HCT116 (cell line): ENCODE measurements around the gene DBNDD2. TPM values are rescaled to one million over a fixed set of nuclear protein-coding genes. Genes with fewer than 3 reads are reported as not detected.

Experiments used
- ATAC-seq: fragments of 200-7000 bp; cut with Tn5 transposase; 2 replicates; pipeline ENCODE4 v1.9.1; 2020; ENCODE audit warnings: mild to moderate bottlenecking, moderate library complexity
- BruUV-seq: library from RNA; stranded (reverse); fragments of 400-500 nt; replicated peaks from 2 replicates; lab custom pipeline; 2021; lab: Mats Ljungman, UMichigan
- CTCF ChIA-PET: fragments of 300-600 bp; sonication (Branson Sonifier 250); formaldehyde crosslinking; loops from one replicate; lab custom pipeline; 2021; ENCODE audit warnings: antibody characterized with exemption; lab: Charles Lee
- POLR2A ChIA-PET: fragments of 300-600, 350-600 bp; sonication (Branson Sonifier 250); formaldehyde crosslinking; loops from one replicate; lab custom pipeline; 2021; ENCODE audit warnings: antibody characterized with exemption; lab: Charles Lee
- RAD21 ChIA-PET, 2 experiments: fragments of 300-600 bp; sonication (Branson Sonifier 250); formaldehyde crosslinking; loops; one replicate each; lab custom pipeline; 2023; ENCODE audit warnings: low total read pairs in 2 of 2; ENCODE audit not compliant: uncharacterized antibody in 2 of 2, unreplicated experiment in 2 of 2, low non-redundant PET in 1 of 2; lab: Charles Lee
- DNase-seq: peaks from one replicate; pipeline ENCODE4 v3.0.0-alpha.2; 2010; ENCODE audit warnings: low read depth, low spot score
- H2AFZ ChIP-seq: fragments of 200-600 bp; shearing (Covaris generic), sonication (generic); 2 replicates; pipeline ENCODE4 v1.6.1; 2017; ENCODE audit warnings: low read depth, mixed run types, mixed read lengths, antibody characterized with exemption, low read length; ENCODE audit not compliant: poor library complexity, severe bottlenecking
- H3K27ac ChIP-seq: 2 replicates; pipeline ENCODE4 v1.5.1; 2012; ENCODE audit warnings: low read depth, low read length
- H3K27me3 ChIP-seq: fragments of 200-600 bp; sonication (generic); 2 replicates; pipeline ENCODE4 v1.6.1; 2016; ENCODE audit warnings: mixed run types, low read length, mixed read lengths; ENCODE audit not compliant: insufficient read depth
- H3K36me3 ChIP-seq, 2 experiments: fragments of 200-500 bp in 1 of 2; fragments of 200-600 bp in 1 of 2; sonication (Bioruptor generic) in 1 of 2; sonication (generic) in 1 of 2; 2 replicates each; pipeline versions ENCODE4 v1.5.1 to v1.6.1; 2014 to 2016; ENCODE audit warnings: low read length in 2 of 2, inconsistent platforms in 1 of 2, mixed read lengths in 1 of 2, mixed run types in 1 of 2; ENCODE audit not compliant: insufficient read depth in 2 of 2, control insufficient read depth in 1 of 2
- H3K4me1 ChIP-seq, 2 experiments: fragments of 200-600 bp in 1 of 2; sonication (generic) in 1 of 2; 2 replicates each; pipeline versions ENCODE4 v1.5.1 to v1.6.1; 2012 to 2017; ENCODE audit warnings: low read length in 2 of 2, inconsistent platforms in 1 of 2, mild to moderate bottlenecking in 1 of 2, mixed read lengths in 1 of 2, mixed run types in 1 of 2, moderate library complexity in 1 of 2; ENCODE audit not compliant: insufficient read depth in 2 of 2, control insufficient read depth in 1 of 2
- H3K4me2 ChIP-seq: fragments of 200-600 bp; sonication (generic); 2 replicates; pipeline ENCODE4 v1.6.1; 2017; ENCODE audit warnings: mixed run types, low read length, mixed read lengths
- H3K4me3 ChIP-seq, 2 experiments: fragments of 200-600 bp in 1 of 2; sonication (generic) in 1 of 2; replicated peaks in 1 of 2; 2 replicates each; pipeline ENCODE4 v1.5.1; 2011 to 2016; ENCODE audit warnings: low read length in 2 of 2, control low read depth in 1 of 2, low read depth in 1 of 2, mild to moderate bottlenecking in 1 of 2, mixed read lengths in 1 of 2, mixed run types in 1 of 2
- H3K79me2 ChIP-seq: fragments of 200-600 bp; sonication (generic); 2 replicates; pipeline ENCODE4 v1.6.1; 2017; ENCODE audit warnings: mild to moderate bottlenecking, mixed run types, low read length, moderate library complexity, mixed read lengths; ENCODE audit not compliant: insufficient read depth
- H3K9ac ChIP-seq: fragments of 200-600 bp; sonication (generic); 2 replicates; pipeline ENCODE4 v1.6.1; 2016; ENCODE audit warnings: low read length, mixed read lengths
- H3K9me2 ChIP-seq: fragments of 200-600 bp; sonication (generic), shearing (Covaris generic); 2 replicates; pipeline ENCODE4 v1.6.1; 2017; ENCODE audit warnings: mixed run types, mild to moderate bottlenecking, moderate library complexity; ENCODE audit not compliant: insufficient read depth
- H3K9me3 ChIP-seq, 2 experiments: fragments of 200-500 bp in 1 of 2; fragments of 200-600 bp in 1 of 2; sonication (Bioruptor generic) in 1 of 2; sonication (generic) in 1 of 2; 2 replicates each; pipeline ENCODE4 v1.6.1; 2014 to 2017; ENCODE audit warnings: low read length in 2 of 2, mixed read lengths in 2 of 2, inconsistent platforms in 1 of 2, low read depth in 1 of 2, mild to moderate bottlenecking in 1 of 2, mixed run types in 1 of 2, moderate library complexity in 1 of 2; ENCODE audit not compliant: control insufficient read depth in 1 of 2, insufficient read depth in 1 of 2
- H4K20me1 ChIP-seq: fragments of 200-600 bp; sonication (generic), shearing (Covaris generic); 2 replicates; pipeline ENCODE4 v1.6.1; 2017; ENCODE audit warnings: mixed run types, mild to moderate bottlenecking, moderate library complexity; ENCODE audit not compliant: insufficient read depth
- EGR1 ChIP-seq: IDR thresholded peaks from 2 replicates; pipeline ENCODE4 v1.6.1; 2012; ENCODE audit warnings: low read depth
- EZH2 ChIP-seq: fragments of 200-600 bp; sonication (generic); IDR thresholded peaks from 2 replicates; pipeline ENCODE4 v1.6.1; 2017; ENCODE audit warnings: antibody characterized with exemption, mixed run types
- EZH2phosphoT487 ChIP-seq: fragments of 200-600 bp; IDR thresholded peaks from 2 replicates; pipeline ENCODE4 v1.6.1; 2018; ENCODE audit warnings: antibody characterized with exemption, borderline replicate concordance
- POLR2A ChIP-seq: IDR thresholded peaks from 2 replicates; pipeline ENCODE4 v1.7.0; 2011; ENCODE audit warnings: borderline replicate concordance; ENCODE audit not compliant: insufficient read depth, insufficient read length; ENCODE audit errors: extremely low read depth
- REST ChIP-seq: IDR thresholded peaks from 2 replicates; pipeline ENCODE4 v1.6.1; 2012; ENCODE audit warnings: low read depth
- SIN3A ChIP-seq: IDR thresholded peaks from 2 replicates; pipeline ENCODE4 v1.6.1; 2012; ENCODE audit warnings: low read depth
- SP1 ChIP-seq: IDR thresholded peaks from 2 replicates; pipeline ENCODE4 v1.6.1; 2012; ENCODE audit warnings: low read depth
- SRF ChIP-seq: IDR thresholded peaks from 2 replicates; pipeline ENCODE4 v1.6.1; 2012; ENCODE audit warnings: low read depth
- TCF7L2 ChIP-seq: IDR thresholded peaks from 2 replicates; pipeline ENCODE4 v1.7.0; 2011; ENCODE audit warnings: borderline replicate concordance, inconsistent platforms; ENCODE audit not compliant: insufficient read depth, insufficient read length; ENCODE audit errors: extremely low read depth
- intact Hi-C: fragments of 100-400 bp; cut with micrococcal nuclease; formaldehyde crosslinking; loops from 2 replicates; pipeline ENCODE4 v1.10.0; 2022
- total RNA-seq: library from RNA; stranded (reverse); gene quantifications from one replicate; pipeline ENCODE4 v1.2.1, GENCODE V29; 2021; ENCODE audit not compliant: unreplicated experiment
- TF ChIP-seq, protein P1 (sequence below): IDR thresholded peaks from 2 replicates; pipeline ENCODE4 v1.6.1; 2012
- TF ChIP-seq, protein P2 (sequence below), 3 experiments: fragments of 200-600 bp in 1 of 3; sonication (generic) in 1 of 3; IDR thresholded peaks in 2 of 3; conservative IDR thresholded peaks in 1 of 3; 2 replicates each; pipeline ENCODE4 v1.5.1; 2012 to 2017; ENCODE audit warnings: low read depth in 2 of 3, low read length in 2 of 3, antibody characterized with exemption in 1 of 3, borderline replicate concordance in 1 of 3, control low read depth in 1 of 3, mild to moderate bottlenecking in 1 of 3, mixed read lengths in 1 of 3, mixed run types in 1 of 3, moderate library complexity in 1 of 3; ENCODE audit not compliant: insufficient read depth in 1 of 3

Gene DBNDD2
- total RNA-seq, 1 experiment from 2014 or later = 44.2 TPM

DNA sequence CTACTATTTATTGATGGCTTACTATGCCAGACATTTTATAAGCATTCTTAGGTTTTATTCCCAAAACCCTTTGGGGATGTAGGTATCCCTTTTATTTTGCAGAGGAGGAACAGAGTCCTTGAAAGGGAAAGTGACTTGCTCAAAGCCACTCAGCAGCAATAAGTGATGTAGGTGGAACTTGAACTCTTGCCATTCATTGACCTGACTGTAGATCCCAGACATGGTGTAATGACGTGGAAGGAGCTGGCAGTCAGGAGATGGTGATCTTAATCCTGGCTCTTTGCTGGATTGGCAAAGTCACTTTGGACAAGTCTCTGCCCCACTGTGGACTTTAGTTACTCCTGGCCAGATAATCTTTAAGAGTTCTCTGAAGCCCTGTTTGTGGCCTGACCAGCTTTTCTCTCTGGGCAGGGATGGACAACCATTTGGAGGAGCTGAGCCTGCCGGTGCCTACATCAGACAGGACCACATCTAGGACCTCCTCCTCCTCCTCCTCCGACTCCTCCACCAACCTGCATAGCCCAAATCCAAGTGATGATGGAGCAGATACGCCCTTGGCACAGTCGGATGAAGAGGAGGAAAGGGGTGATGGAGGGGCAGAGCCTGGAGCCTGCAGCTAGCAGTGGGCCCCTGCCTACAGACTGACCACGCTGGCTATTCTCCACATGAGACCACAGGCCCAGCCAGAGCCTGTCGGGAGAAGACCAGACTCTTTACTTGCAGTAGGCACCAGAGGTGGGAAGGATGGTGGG lies 1.6 kb downstream of the DBNDD2 start (continued):
- TF ChIP-seq, protein P1, sequence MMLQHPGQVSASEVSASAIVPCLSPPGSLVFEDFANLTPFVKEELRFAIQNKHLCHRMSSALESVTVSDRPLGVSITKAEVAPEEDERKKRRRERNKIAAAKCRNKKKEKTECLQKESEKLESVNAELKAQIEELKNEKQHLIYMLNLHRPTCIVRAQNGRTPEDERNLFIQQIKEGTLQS = no peak
- TF ChIP-seq SRF (no peak), SIN3A (no peak), REST (no peak), TCF7L2 (no peak), EZH2phosphoT487 (no peak)

DNA sequence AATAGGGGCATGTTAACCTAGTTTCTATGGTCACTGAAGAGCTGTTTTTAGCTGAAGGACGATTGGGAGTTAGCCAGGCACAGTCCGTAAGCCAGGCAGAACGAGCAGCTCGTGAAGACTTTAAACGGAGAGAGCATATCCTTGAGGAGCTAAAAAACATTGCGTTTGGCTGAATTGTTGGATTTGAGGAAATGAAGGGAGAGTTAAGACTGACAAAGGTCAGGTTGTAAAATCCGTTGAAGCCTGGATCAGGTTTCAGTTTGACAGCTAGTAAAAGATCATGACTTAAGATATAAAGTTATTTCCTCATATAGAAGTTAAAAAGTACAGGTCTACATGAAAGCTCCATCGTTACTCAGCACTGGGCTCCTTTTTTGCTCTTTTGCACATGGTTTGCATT lies 2.8 kb downstream of the DBNDD2 start:
- ATAC-seq = no peak
- H3K9ac ChIP-seq = no peak overlapping the region
- no peak overlapping the region for H2AFZ ChIP-seq
- no peaks in the 10 kb centered on the region for H4K20me1 ChIP-seq
- RAD21 ChIA-PET = no interaction called here
- CTCF ChIA-PET = interaction anchor here (0.6 to 1.0 kb wide), 2 partner anchors 19 to 26 kb away, joined by 3 to 5 read pairs; no protein-coding TSS in a partner anchor
- BruUV-seq = no TSS peak
- no peak overlapping the region for H3K27ac ChIP-seq
- peaks cover 15% of the 10 kb centered on the region; the same call in 1 of the 2 replicates for H3K79me2 ChIP-seq
- no peak overlapping the region for H3K4me2 ChIP-seq
- TF ChIP-seq POLR2A = no peak
- no peak for TF ChIP-seq TCF7L2
- TF ChIP-seq EZH2 = no peak
- TF ChIP-seq EGR1 = no peak
- no peak for TF ChIP-seq SP1
- TF ChIP-seq, protein P2, sequence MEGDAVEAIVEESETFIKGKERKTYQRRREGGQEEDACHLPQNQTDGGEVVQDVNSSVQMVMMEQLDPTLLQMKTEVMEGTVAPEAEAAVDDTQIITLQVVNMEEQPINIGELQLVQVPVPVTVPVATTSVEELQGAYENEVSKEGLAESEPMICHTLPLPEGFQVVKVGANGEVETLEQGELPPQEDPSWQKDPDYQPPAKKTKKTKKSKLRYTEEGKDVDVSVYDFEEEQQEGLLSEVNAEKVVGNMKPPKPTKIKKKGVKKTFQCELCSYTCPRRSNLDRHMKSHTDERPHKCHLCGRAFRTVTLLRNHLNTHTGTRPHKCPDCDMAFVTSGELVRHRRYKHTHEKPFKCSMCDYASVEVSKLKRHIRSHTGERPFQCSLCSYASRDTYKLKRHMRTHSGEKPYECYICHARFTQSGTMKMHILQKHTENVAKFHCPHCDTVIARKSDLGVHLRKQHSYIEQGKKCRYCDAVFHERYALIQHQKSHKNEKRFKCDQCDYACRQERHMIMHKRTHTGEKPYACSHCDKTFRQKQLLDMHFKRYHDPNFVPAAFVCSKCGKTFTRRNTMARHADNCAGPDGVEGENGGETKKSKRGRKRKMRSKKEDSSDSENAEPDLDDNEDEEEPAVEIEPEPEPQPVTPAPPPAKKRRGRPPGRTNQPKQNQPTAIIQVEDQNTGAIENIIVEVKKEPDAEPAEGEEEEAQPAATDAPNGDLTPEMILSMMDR (IDR thresholded peaks at IDR 0.05 in 2 of 3, conservative IDR thresholded peaks at IDR 0.05 in 1 of 3; ENCODE audit: borderline replicate concordance in 1 of 3, insufficient read depth in 1 of 3, low read depth in 2 of 3, low read length in 2 of 3) = no peak
- TF ChIP-seq, all 23 proteins: peak for 0
- DNase-seq = no peak
- no peaks in the 10 kb centered on the region for H3K9me2 ChIP-seq
- no peaks in the 10 kb centered on the region for H3K27me3 ChIP-seq
- H3K4me3 ChIP-seq = no peak overlapping the region
- H3K9me3 ChIP-seq = no peaks in the 10 kb centered on the region
- H3K36me3 ChIP-seq = peaks cover 8 to 11% of the 10 kb centered on the region in 2 experiments; a peak in 2 of 4 replicates
- peaks cover 2 to 23% of the 10 kb centered on the region in 2 experiments; a peak in 3 of 4 replicates for H3K4me1 ChIP-seq
- intact Hi-C loops = no loop called here
- POLR2A ChIA-PET = interaction anchor here (1.0 kb wide), 1 partner anchor 65 kb away, joined by 3 read pairs; no protein-coding TSS in a partner anchor
